Karpas-422 (cell line): ENCODE results near the gene FAM200B. TPM values are rescaled to one million over a fixed set of nuclear protein-coding genes. Genes with fewer than 3 reads are reported as not detected.

Experiments
- DNase-seq: peaks from one replicate; pipeline ENCODE4 v3.0.0-alpha.2; 2015
- H2AFZ ChIP-seq: fragments of 200-600 bp; sonication (generic); 2 replicates; pipeline ENCODE4 v1.6.1; 2014; ENCODE audit warnings: antibody characterized with exemption, low read length, mixed read lengths
- H3K27ac ChIP-seq: fragments of 200-600 bp; sonication (generic); 2 replicates; pipeline ENCODE4 v1.5.1; 2014; ENCODE audit warnings: mild to moderate bottlenecking, low read length, moderate library complexity
- H3K27me3 ChIP-seq: fragments of 200-600 bp; sonication (generic); 2 replicates; pipeline ENCODE4 v1.6.1; 2014; ENCODE audit warnings: low read length, mixed read lengths
- H3K36me3 ChIP-seq: fragments of 200-600 bp; sonication (generic); 2 replicates; pipeline ENCODE4 v1.6.1; 2014; ENCODE audit warnings: low read length, mixed read lengths; ENCODE audit not compliant: insufficient read depth
- H3K4me1 ChIP-seq: fragments of 200-600 bp; sonication (generic); 2 replicates; pipeline ENCODE4 v1.6.1; 2014; ENCODE audit warnings: mild to moderate bottlenecking, low read length, mixed read lengths
- H3K4me2 ChIP-seq: fragments of 200-600 bp; sonication (generic); 2 replicates; pipeline ENCODE4 v1.6.1; 2014; ENCODE audit warnings: low read length, low read depth, mild to moderate bottlenecking; ENCODE audit not compliant: poor library complexity, severe bottlenecking
- H3K4me3 ChIP-seq: fragments of 200-600 bp; sonication (generic); 2 replicates; pipeline ENCODE4 v1.5.1; 2014; ENCODE audit warnings: mild to moderate bottlenecking, antibody characterized with exemption, low read length, mixed read lengths
- H3K79me2 ChIP-seq: fragments of 200-600 bp; sonication (generic); 2 replicates; pipeline ENCODE4 v1.6.1; 2014; ENCODE audit warnings: mild to moderate bottlenecking, low read length, mixed read lengths
- H3K9ac ChIP-seq: fragments of 200-600 bp; sonication (generic); 2 replicates; pipeline ENCODE4 v1.6.0; 2014; ENCODE audit warnings: low read length
- H3K9me2 ChIP-seq: fragments of 200-600 bp; sonication (generic), shearing (Covaris generic); replicated peaks from 2 replicates; pipeline ENCODE4 v1.6.0; 2014; ENCODE audit warnings: mild to moderate bottlenecking, low read length, moderate library complexity; ENCODE audit not compliant: insufficient read depth
- H3K9me3 ChIP-seq: fragments of 300-700, 200-600 bp; sonication (generic); 2 replicates; pipeline ENCODE4 v1.6.1; 2014; ENCODE audit warnings: low read length, mixed read lengths
- H4K20me1 ChIP-seq: fragments of 200-600 bp; sonication (generic); 2 replicates; pipeline ENCODE4 v1.6.1; 2014; ENCODE audit warnings: mild to moderate bottlenecking, antibody characterized with exemption, low read length, low read depth; ENCODE audit not compliant: insufficient read depth
- total RNA-seq: library from RNA; depleted of rRNA; stranded (reverse); fragments of >200 nt; shearing (Covaris generic); gene quantifications from 2 replicates; pipeline ENCODE4 v1.2.3, GENCODE V29; 2014; ENCODE audit warnings: low replicate concordance

Gene FAM200B
- total RNA-seq, 1 experiment from 2014 or later = 18.3 TPM

DNA sequence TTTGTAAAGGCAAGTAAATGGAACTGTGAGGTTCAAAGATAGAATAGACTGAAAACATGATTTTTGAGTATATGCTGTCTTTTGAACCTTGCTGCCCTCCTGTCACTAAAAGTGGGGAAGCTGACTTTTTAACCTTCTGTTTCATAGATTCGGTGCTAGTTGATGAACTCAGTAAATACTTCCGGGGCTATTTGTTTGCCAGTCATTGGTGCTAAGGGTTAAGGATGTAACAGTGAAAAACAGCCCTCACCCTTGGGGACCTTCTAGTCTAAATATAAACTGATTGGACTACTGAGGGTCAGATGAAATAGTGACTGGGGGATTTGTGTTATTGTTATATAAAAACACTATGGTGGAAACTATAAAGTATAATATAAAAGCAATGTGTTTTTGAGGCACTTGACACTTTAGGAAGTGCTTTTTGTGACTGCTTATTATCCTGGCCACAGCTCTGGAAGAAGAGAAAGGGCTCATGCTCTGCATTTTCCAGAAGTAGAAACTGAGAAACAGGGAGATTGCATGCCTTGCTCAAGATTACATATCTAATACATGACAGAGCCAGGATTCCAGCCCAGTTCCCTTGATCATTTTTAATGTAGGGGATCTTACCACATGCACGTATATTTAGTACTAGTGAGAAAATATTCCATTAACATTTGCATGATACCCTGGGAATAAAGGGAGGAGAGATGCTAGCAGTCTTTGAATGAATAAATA is 25.2 kb downstream of the FAM200B start:
- H3K27me3 ChIP-seq = no peaks in the 10 kb centered on the region
- no peak overlapping the region for H3K27ac ChIP-seq
- no peaks in the 10 kb centered on the region for H4K20me1 ChIP-seq
- no peak for DNase-seq
- H3K4me2 ChIP-seq = no peak overlapping the region
- H3K9me2 ChIP-seq = no peaks in the 10 kb centered on the region
- no peak overlapping the region for H3K9ac ChIP-seq
- no peaks in the 10 kb centered on the region for H3K79me2 ChIP-seq
- no peaks in the 10 kb centered on the region for H3K4me1 ChIP-seq
- H3K9me3 ChIP-seq = no peaks in the 10 kb centered on the region
- no peak overlapping the region for H2AFZ ChIP-seq
- H3K4me3 ChIP-seq = no peak overlapping the region
- no peaks in the 10 kb centered on the region for H3K36me3 ChIP-seq

DNA sequence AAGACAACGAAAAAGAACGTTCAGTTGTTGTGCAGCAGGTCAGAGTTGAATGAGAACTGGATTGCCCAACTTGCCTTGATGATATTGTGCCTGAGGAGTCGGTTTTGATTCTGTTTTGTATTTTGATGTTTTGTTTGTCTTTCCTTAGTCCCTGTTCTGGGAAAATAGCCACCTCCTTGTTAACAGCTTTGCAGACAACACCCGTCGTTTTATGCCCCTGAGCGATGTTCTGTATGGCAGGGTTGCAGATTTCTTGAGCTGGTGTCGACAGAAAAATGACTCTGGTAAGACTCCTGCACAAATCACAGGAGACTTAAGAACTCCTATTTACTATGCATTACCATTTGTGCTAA is 25.7 kb downstream of the FAM200B start:
- no peaks in the 10 kb centered on the region for H4K20me1 ChIP-seq
- DNase-seq = no peak
- H3K4me2 ChIP-seq = no peak overlapping the region
- no peak overlapping the region for H3K4me3 ChIP-seq
- no peak overlapping the region for H2AFZ ChIP-seq
- no peak overlapping the region for H3K27ac ChIP-seq
- H3K36me3 ChIP-seq = no peaks in the 10 kb centered on the region
- no peaks in the 10 kb centered on the region for H3K79me2 ChIP-seq
- no peaks in the 10 kb centered on the region for H3K27me3 ChIP-seq
- H3K9me2 ChIP-seq = no peaks in the 10 kb centered on the region
- H3K9ac ChIP-seq = no peak overlapping the region
- H3K9me3 ChIP-seq = no peaks in the 10 kb centered on the region
- H3K4me1 ChIP-seq = no peaks in the 10 kb centered on the region

DNA sequence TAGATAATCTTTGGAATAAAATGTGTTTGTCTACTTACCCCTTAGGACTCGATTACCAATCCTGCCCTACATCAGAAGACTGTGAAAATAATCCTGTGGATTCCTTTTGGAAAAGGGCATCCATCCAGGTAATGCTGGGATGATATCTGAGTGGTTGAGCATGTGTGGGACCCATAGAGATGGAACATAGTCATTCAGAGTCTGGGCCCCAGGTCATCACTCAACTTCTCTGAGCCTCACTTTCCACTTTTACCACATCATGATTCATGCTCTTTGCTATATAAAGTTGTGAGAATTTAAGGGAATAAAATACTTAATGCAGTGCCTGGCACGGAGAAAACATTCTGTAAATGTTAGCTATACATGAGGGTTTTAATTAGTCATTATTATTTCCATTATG is 30.1 kb downstream of the FAM200B start:
- Histone ChIP-seq H3K36me3 (no peaks in the 10 kb centered on the region), H3K79me2 (no peaks in the 10 kb centered on the region), H3K9ac (no peak overlapping the region), H2AFZ (no peak overlapping the region), H3K4me1 (no peaks in the 10 kb centered on the region), H3K27ac (no peak overlapping the region), H3K9me3 (no peaks in the 10 kb centered on the region), H3K9me2 (no peaks in the 10 kb centered on the region), H3K4me2 (no peak overlapping the region), H3K4me3 (no peak overlapping the region), H4K20me1 (no peaks in the 10 kb centered on the region), H3K27me3 (no peaks in the 10 kb centered on the region)
- DNase-seq = no peak

DNA sequence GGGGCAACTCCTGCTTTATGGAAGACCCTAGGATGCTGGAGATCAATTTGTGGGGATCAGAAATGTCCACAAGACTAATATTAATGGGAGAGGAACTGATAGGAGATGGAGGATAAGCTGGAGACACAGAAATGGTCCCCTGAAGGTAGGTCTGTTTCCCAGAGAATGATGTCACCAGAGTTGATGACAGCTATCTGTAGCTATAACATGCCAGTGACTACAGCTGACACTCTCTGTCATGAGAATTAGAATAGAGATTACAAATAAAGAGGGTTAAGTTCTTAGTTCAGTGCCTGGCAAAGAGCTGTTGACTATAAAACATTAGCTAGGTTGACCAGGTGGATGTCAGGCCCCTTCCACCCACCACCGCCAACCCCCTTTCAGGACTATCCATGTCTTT is 30.6 kb downstream of the FAM200B start:
- Histone ChIP-seq H2AFZ (no peak overlapping the region), H3K27ac (no peak overlapping the region), H3K4me1 (no peaks in the 10 kb centered on the region), H3K9me3 (no peaks in the 10 kb centered on the region), H3K79me2 (no peaks in the 10 kb centered on the region), H3K4me2 (no peak overlapping the region), H3K27me3 (no peaks in the 10 kb centered on the region), H3K4me3 (no peak overlapping the region), H3K36me3 (no peaks in the 10 kb centered on the region), H4K20me1 (no peaks in the 10 kb centered on the region), H3K9me2 (no peaks in the 10 kb centered on the region), H3K9ac (no peak overlapping the region)
- DNase-seq = no peak

DNA sequence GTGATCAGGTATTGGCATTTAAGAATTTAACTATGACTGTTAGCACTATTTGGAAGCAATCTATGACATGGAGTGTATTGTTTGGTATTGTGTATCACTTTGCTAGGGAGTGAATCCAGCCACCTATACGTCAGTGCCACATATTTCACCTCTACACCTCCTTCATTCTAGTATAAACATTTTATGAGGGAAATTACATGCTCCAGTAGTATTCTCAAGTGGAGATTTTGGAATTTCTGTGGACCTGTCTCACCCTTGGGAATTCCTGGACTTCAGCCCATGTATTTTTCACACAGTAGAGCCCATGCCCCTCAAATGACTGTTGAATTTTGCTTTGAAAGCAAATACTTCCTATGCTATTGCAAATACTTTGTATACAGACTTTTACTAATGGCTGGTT is 32.5 kb downstream of the FAM200B start:
- H3K4me2 ChIP-seq = no peak overlapping the region
- no peaks in the 10 kb centered on the region for H3K27me3 ChIP-seq
- H3K9me3 ChIP-seq = no peaks in the 10 kb centered on the region
- H3K4me1 ChIP-seq = no peaks in the 10 kb centered on the region
- H2AFZ ChIP-seq = no peak overlapping the region
- no peaks in the 10 kb centered on the region for H3K79me2 ChIP-seq
- H3K9me2 ChIP-seq = no peaks in the 10 kb centered on the region
- no peaks in the 10 kb centered on the region for H4K20me1 ChIP-seq
- H3K4me3 ChIP-seq = no peak overlapping the region
- H3K27ac ChIP-seq = no peak overlapping the region
- no peak for DNase-seq
- no peak overlapping the region for H3K9ac ChIP-seq
- no peaks in the 10 kb centered on the region for H3K36me3 ChIP-seq

DNA sequence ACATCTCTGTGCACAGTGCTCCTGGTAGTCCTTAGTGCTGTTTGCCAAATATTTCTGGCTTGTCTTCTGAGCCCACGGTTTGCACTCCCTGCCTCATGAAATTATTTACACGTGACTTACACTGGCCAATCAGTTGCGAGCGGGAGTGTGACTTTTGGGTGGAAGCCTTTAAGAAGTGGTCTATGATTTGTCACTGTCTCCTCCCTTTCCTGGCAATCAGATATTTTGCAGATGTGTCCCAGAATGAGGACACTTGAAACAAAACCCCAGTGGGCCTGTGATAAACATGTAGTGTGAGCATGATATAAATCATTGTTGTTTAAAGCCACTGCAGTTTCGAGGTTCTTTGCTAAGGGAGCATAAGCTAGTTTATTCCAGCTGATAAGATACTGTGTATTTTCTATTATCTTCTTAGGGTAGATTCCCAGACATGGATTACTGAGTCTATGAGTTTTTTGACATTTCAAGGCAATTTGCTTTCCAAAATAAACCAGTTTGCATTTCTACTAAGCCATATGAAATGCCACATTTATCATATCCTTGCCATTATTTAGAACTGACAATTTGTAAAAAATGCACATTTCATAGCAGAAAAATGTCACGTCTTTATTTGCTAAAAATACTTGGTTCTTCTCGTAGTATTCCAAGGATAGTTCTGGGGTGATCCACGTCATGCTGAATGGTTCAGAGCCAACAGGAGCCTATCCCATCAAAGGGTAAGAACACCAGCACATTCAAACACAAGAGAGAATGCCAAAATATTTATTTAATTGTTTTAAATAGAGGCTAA is 33.2 kb downstream of the FAM200B start:
- no peak for DNase-seq
- Histone ChIP-seq H3K36me3 (no peaks in the 10 kb centered on the region), H3K9me3 (no peaks in the 10 kb centered on the region), H3K4me1 (no peaks in the 10 kb centered on the region), H3K4me3 (no peak overlapping the region), H3K79me2 (no peaks in the 10 kb centered on the region), H4K20me1 (no peaks in the 10 kb centered on the region), H3K27me3 (no peaks in the 10 kb centered on the region), H3K27ac (no peak overlapping the region), H3K9me2 (no peaks in the 10 kb centered on the region), H3K4me2 (no peak overlapping the region), H3K9ac (no peak overlapping the region), H2AFZ (no peak overlapping the region)

DNA sequence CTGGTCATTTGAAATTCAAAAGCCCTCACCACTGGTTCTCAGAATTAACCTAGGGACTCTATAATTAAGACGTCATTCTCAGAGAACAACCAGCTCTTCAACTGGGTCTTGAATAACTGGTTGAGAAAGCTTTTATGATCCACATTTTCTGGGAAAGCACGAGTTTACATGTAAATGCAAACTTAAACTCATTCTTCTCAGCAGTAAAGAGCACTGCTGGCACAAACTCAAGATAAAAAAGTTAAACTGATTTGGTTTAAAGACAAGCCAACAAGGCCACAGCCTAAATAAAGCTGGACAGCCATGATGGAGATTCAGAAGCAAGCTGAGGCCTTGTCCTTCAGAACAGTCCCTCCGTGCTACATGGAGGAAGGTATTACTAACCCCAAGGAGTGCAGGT is 34.5 kb downstream of the FAM200B start:
- no peak overlapping the region for H3K9ac ChIP-seq
- H3K27me3 ChIP-seq = no peaks in the 10 kb centered on the region
- no peaks in the 10 kb centered on the region for H4K20me1 ChIP-seq
- no peak overlapping the region for H3K27ac ChIP-seq
- H3K36me3 ChIP-seq = no peaks in the 10 kb centered on the region
- H3K79me2 ChIP-seq = no peaks in the 10 kb centered on the region
- DNase-seq = no peak
- H3K9me2 ChIP-seq = no peaks in the 10 kb centered on the region
- H3K4me1 ChIP-seq = no peaks in the 10 kb centered on the region
- no peaks in the 10 kb centered on the region for H3K9me3 ChIP-seq
- H3K4me2 ChIP-seq = no peak overlapping the region
- no peak overlapping the region for H2AFZ ChIP-seq
- no peak overlapping the region for H3K4me3 ChIP-seq

DNA sequence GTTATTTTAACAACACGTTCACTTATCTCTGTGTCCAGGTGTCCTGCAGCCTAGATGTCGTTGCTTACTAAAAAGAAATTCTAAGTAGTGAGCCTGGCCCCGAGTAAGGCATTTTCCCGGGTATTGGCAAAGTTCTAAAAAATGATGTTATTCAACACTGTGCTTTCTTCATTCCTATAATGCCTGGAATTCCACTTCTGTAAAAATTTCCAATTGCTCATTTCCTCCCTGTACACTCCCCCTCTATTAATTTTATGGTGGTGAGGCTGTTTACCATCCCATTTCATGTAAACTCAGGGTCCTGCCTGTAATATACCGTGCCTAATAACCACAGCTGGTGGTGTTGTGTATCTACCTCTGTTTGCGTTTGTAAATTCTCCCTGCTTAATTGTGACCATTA is 35.5 kb downstream of the FAM200B start:
- Histone ChIP-seq H3K4me2 (no peak overlapping the region), H3K27me3 (no peaks in the 10 kb centered on the region), H3K4me1 (no peaks in the 10 kb centered on the region), H2AFZ (no peak overlapping the region), H3K36me3 (no peaks in the 10 kb centered on the region), H4K20me1 (no peaks in the 10 kb centered on the region), H3K9me3 (no peaks in the 10 kb centered on the region), H3K9ac (no peak overlapping the region), H3K9me2 (no peaks in the 10 kb centered on the region), H3K27ac (no peak overlapping the region), H3K4me3 (no peak overlapping the region), H3K79me2 (no peaks in the 10 kb centered on the region)
- DNase-seq = no peak
